ENCODE results near the gene GARIN5B.

GARIN5B gene

DNA sequence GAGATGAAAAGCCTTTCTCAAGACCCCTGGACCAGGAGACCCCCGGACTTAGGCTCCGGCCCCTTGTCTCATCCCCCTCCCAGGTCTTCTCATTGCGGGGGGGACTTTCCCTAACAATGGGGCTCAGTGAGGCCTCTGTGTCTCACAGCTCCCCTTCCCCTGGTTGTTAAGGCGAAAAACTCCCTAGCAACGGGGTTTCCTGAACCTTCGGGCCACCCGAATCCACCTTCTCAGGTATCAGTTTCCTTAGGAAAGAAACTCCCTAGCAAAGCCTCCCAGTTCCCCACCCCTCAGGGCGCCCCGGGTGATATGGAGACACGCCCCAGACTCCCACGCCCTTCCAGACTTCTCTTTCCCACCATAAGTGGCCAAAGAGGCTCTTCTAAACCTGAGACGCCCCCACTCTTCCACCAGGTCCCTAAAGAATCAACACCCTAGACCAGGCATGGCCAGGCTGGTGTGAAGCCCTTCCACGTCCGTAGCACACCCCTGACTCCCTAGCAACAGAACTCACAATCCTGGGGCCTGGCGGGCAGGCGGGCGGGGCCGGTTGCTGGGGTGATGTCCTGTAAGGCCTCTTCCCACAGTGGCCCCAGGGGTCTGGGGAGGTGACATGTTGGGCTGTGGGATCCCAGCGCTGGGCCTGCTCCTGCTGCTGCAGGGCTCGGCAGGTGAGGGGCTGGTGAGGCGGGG lies 13.3 kb upstream of the GARIN5B start, which contains the start of gene TMEM190:
Gene TMEM190, plus strand, starts transcription at position 586 of the 693 bp plus-strand sequence. Its CDS starts 28 bp downstream, at position 614.
- DNase-seq (ENCODE audit: insufficient read length) (no peak), FAIRE-seq (no peak)
- no peak for TF ChIP-seq POLR2AphosphoS5 (IDR thresholded peaks at IDR 0.05; ENCODE audit: low read depth, low read length)
- no peak for TF ChIP-seq TAF1 (IDR thresholded peaks at IDR 0.05; ENCODE audit: borderline replicate concordance, low read depth, low read length)
- TF ChIP-seq POLR2A (IDR thresholded peaks at IDR 0.05; ENCODE audit: low read depth, low read length), result no peak

DNA sequence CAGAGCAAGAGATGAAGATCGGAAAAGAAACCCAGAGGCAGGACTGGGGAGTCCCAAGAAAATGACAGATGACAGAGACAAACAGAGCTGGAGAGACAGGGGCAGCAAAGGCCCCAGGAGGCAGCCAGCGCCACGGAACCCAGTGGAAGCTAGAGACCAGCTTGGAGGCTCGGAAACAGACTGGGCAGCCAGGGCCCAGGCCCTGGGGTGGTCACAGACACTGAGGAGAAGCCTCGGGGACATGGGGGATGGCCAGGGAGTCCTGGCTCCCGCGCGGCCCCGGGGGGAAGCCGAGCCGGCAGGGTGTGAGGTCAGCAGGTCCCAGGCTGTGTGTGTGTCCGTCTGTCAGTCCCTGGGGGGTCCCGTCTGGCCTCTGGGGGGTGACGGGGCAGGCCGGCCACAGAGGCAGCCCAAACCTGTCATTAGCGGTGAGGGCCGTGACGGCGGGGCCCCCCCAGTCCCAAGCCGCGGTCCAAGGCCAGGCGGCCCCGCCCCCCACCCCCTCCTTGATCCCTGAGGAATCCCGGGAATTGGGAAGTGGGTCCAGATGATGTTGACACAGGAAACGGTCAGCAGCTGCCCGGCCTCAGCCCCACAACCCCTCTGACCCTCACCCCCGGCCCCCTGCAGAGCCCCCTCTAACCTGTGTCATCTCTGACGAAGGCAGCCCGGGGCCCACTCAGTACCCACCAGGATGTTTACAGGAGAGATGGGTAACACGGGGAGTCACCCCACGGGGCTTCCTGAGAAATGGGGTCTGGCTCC lies 11.1 kb upstream of the GARIN5B start:
- FAIRE-seq, result no peak
- no peak for DNase-seq (ENCODE audit: insufficient read length)
- TF ChIP-seq TAF1 (IDR thresholded peaks at IDR 0.05; ENCODE audit: borderline replicate concordance, low read depth, low read length) (no peak), POLR2A (IDR thresholded peaks at IDR 0.05; ENCODE audit: low read depth, low read length) (no peak), POLR2AphosphoS5 (IDR thresholded peaks at IDR 0.05; ENCODE audit: low read depth, low read length) (no peak)

DNA sequence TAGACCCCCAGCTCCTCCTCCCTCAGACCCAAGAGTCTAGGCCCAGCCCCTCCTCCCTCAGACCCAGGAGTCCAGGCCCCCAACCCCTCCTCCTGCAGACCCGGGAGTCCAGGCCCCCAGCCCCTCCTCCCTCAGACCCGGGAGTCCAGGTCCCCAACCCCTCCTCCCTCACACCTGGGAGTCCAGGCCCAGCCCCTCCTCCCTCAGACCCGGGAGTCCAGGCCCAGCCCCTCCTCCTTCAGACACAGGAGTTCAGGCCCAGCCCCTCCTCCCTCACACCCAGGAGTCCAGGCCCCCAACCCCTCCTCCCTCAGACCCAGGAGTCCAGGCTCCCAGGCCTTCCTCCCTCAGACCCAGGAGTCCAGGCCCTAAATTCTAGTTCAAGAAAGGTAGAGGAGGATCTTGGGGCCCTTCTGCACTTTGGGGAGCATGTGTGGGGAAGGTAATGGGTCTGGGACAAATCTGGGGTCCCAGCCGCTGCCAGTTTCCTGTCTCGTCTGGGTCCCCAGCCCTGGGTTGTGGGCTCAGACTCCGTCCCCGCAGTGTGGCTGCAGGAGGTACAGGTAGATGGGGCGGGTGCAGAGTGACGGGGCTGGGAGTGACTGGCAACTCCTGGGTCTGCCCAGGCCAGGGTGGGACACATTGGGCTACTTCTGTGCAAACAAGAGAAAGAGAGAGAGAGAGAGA lies 10.4 kb upstream of the GARIN5B start:
- TF ChIP-seq TAF1 (IDR thresholded peaks at IDR 0.05; ENCODE audit: borderline replicate concordance, low read depth, low read length), result no peak
- no peak for TF ChIP-seq POLR2AphosphoS5 (IDR thresholded peaks at IDR 0.05; ENCODE audit: low read depth, low read length)
- TF ChIP-seq POLR2A (IDR thresholded peaks at IDR 0.05; ENCODE audit: low read depth, low read length), result no peak
- FAIRE-seq, result no peak
- DNase-seq (ENCODE audit: insufficient read length), result no peak

DNA sequence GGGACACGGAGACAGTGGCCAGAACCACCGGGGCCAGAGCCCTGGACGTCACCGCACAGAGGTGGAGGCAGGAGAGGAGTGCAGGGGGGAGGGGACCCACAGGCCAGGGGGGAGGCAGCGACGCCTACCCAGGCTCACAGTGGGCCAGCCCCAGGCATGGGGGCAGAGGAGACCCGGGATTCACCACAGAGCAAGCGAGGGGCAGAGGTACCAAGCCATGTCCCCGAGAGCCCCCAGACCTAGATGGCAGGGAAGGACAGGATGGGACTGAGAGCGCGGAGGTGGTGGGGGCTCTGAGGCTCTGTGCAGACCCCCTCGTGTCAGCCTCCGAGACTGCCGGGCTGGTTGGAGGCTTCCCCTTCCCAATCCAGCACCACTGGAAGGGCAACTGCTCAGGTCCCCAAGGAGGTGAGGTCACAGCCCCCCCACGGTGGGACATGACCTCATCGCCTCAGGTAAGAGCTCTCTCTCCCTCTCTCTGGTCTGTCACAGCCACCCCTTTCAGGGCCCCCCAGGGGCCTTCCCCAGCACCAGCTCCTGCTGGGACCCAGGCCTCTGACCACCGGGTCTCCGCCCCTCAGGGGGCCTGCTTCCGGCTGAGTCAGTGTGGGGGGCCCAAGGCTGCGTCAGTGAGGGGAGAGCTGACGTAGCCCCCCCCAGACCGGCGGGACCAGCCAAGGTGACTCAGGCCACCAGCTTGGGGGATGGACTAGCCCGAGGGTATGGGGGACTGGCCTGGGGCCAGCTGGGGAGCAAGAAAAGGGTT lies 9.4 kb upstream of the GARIN5B start:
- no peak for FAIRE-seq
- DNase-seq (ENCODE audit: insufficient read length), result no peak
- TF ChIP-seq POLR2AphosphoS5 (IDR thresholded peaks at IDR 0.05; ENCODE audit: low read depth, low read length), result no peak
- TF ChIP-seq TAF1 (IDR thresholded peaks at IDR 0.05; ENCODE audit: borderline replicate concordance, low read depth, low read length), result no peak
- no peak for TF ChIP-seq POLR2A (IDR thresholded peaks at IDR 0.05; ENCODE audit: low read depth, low read length)

DNA sequence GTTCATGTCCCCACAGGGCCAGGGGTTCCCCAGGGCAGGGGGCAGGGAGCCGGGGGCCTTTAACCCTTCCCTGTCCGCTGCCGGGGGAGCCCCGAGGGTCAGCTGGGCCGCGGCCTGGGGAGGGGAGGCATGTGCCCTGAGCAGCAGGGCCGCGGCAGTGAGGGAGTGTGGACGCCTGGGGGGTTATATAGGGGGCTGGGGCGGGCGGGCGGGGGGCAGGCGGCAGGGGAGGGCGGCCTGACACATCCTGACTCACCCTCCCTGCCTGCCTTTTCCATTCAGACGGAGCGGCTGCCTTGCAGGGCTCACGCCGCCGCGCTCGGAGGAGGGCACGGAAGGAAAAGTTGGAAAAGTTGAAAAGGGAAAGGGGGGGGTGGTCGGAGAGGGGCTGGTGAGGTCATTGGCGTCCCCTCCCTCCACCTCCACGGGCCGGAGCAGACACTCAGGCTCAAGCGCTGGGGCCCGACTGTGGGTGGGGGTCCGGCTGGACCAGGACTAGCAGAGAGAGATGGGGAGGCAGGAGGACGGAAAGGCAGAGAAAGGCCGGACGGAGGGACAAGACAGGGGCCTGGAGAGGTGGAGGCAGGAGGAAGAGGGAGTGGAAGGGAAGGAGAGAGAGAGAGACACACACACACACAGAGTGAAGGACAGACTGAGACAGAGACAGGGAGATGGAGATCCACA lies 7.4 kb upstream of the GARIN5B start, which contains the start of gene IL11:
Gene IL11, minus strand, starts transcription at position 159 of the 684 bp plus-strand sequence. Its CDS starts 153 bp downstream, at position 6.
- FAIRE-seq, result no peak
- TF ChIP-seq POLR2AphosphoS5 (IDR thresholded peaks at IDR 0.05; ENCODE audit: low read depth, low read length) (no peak), TAF1 (IDR thresholded peaks at IDR 0.05; ENCODE audit: borderline replicate concordance, low read depth, low read length) (no peak), POLR2A (IDR thresholded peaks at IDR 0.05; ENCODE audit: low read depth, low read length) (no peak)
- DNase-seq (ENCODE audit: insufficient read length), result no peak

DNA sequence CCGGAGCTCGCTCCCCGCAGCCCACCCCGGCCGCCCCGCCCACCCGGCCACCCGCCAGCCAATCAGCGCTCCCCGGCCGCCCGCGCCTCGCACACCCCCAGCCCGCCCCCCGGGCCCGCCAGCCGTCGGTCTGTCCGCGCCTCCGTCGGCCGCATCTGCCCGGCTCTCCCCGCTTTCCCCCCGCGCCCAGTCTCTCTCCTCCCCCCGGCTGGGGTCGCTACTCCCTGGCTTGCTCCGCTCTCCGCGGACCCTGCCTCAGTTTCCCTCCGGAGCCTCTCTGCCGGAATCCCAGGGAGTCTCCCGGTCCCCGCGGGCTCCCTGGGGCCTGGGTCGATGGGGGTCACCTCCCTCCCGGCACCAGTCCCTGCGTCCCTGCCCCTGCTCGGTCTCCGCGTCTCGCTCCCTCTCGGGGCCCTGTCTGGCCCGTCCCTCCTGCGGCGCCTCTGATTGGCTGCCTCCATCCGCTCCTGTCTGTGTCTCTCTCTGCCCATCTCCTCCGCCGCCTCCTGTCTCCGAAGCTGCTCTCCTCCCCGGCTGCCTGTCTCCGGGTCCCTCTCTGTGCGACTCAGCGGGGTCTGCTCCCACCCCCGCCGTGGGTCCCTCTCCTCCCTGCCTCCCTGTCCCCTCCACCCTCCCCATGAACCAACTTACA lies 6.7 kb upstream of the GARIN5B start:
- FAIRE-seq, result no peak
- TF ChIP-seq POLR2AphosphoS5 (IDR thresholded peaks at IDR 0.05; ENCODE audit: low read depth, low read length), result no peak
- TF ChIP-seq POLR2A (IDR thresholded peaks at IDR 0.05; ENCODE audit: low read depth, low read length), result no peak
- TF ChIP-seq TAF1 (IDR thresholded peaks at IDR 0.05; ENCODE audit: borderline replicate concordance, low read depth, low read length), result no peak
- DNase-seq (ENCODE audit: insufficient read length), result peak; percentile 70

DNA sequence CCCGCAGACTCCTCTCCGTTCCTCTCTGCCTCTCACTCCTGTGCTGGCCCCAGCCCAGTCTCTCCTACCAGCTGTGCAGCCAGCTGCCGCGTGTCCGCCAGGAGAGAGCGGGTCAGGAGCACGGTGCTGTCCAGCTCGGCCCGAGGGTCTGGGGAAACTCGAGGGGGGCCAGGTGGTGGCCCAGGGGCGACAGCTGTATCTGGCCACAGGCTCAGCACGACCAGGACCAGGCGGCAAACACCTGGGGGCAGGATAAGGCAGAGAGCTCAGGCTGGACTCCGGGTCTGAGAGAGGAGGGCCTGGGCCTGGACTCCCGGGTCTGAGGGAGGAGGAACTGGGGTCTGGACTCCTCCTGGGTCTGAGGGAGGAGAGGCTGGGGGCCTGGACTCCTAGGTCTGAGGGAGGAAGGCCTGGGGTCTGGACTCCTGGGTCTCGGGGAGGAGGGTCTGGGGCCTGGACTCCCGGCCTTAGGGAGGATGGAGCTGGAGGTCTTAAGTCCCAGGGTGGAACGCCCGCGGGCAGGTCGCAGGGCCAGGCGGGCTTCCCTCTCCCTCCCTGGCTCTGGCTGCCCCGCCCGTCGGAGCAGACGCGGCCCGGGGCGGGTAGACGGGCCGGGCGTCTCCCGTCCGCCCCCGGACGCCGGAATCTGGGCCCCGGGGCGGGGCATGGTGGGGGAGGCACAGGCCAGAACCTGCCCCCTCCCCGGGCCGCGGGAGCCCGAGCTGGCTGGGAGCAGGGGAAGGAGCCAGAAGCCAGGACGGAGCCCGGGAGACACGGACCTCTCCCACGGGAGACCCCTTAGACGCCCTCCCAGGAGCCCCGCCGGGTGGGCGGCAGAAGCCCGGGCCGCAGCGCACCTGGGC lies 5.9 kb upstream of the GARIN5B start:
- FAIRE-seq (no peak), DNase-seq (ENCODE audit: insufficient read length) (no peak)
- TF ChIP-seq TAF1 (IDR thresholded peaks at IDR 0.05; ENCODE audit: borderline replicate concordance, low read depth, low read length), result no peak
- TF ChIP-seq POLR2A (IDR thresholded peaks at IDR 0.05; ENCODE audit: low read depth, low read length), result no peak
- TF ChIP-seq POLR2AphosphoS5 (IDR thresholded peaks at IDR 0.05; ENCODE audit: low read depth, low read length), result no peak

DNA sequence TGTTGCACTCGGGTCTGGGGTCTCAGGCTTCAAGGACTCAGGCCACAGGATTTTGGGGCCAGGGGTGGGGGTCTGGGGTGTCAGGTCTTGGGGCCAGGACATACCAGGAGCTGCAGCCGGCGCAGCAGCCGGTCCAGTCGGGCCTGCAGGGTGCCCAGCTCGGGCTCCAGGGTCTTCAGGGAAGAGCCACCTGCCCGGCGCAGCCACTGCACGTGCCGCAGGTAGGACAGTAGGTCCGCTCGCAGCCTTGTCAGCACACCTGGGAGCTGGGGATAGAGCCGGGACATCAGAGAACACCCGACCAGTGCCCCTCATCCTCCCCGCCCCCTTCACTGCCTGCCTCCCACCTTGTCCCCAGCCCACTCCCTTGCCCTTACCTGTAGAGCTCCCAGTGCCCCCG lies 5.0 kb upstream of the GARIN5B start:
- TF ChIP-seq POLR2A (IDR thresholded peaks at IDR 0.05; ENCODE audit: low read depth, low read length) (no peak), TAF1 (IDR thresholded peaks at IDR 0.05; ENCODE audit: borderline replicate concordance, low read depth, low read length) (no peak), POLR2AphosphoS5 (IDR thresholded peaks at IDR 0.05; ENCODE audit: low read depth, low read length) (no peak)

DNA sequence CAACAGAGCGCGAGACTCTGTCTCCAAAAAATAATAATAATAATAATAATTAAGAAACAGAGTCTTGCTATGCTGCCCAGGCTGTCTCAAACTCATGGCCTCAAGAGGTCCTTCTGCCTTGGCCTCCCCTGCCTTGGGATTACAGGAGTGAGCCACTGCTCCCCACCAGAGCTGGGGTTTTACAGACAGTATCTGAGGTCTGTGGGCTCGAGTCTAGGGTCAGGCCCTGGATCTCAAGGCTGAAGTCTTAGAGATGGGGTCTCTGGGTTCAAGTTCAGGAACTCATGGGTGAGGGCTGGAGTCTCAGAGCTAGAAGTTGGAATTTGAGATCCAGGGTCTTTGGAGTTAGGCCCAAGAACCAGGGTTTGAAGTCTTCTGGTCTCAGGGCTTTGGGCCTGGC lies 3.7 kb upstream of the GARIN5B start:
- DNase-seq (ENCODE audit: insufficient read length) (no peak), FAIRE-seq (no peak)
- TF ChIP-seq POLR2AphosphoS5 (IDR thresholded peaks at IDR 0.05; ENCODE audit: low read depth, low read length), result no peak

More for the DNA sequence above, 5.0 kb upstream of the GARIN5B start:
- DNase-seq (ENCODE audit: insufficient read length), result no peak
- no peak for FAIRE-seq

Measured in GM12892 (cell line).